K562 (cell line): ENCODE results near the gene FAM222A. TPM values are rescaled to one million over a fixed set of nuclear protein-coding genes. Genes with fewer than 3 reads are reported as not detected.

Experiments
- ATF2 ChIP-seq: sonication (generic); formaldehyde crosslinking; IDR thresholded peaks from 2 replicates; pipeline ENCODE4 v1.8.1; 2022; ENCODE audit warnings: missing genetic modification reagents
- CBX3 ChIP-seq, 2 experiments: IDR thresholded peaks; 1 replicate in 1 of 2; 2 replicates in 1 of 2; pipeline ENCODE4 v1.6.1; 2012; ENCODE audit warnings: inconsistent platforms in 2 of 2, low read length in 2 of 2, borderline replicate concordance in 1 of 2, control low read depth in 1 of 2
- CREB3 ChIP-seq: fragments of 450-650 bp; conservative IDR thresholded peaks from 2 replicates; pipeline ENCODE4 v1.6.1; 2016; ENCODE audit warnings: missing genetic modification characterization, low read depth, mild to moderate bottlenecking, missing compliant biosample characterization, moderate library complexity
- CTCF ChIP-seq, 3 experiments: IDR thresholded peaks in 2 of 3; conservative IDR thresholded peaks in 1 of 3; 2 replicates each; pipeline ENCODE4 v1.5.1; 2011 to 2012; ENCODE audit warnings: low read length in 3 of 3, mild to moderate bottlenecking in 3 of 3, control low read depth in 2 of 3, improper control_type of control experiment in 1 of 3, inconsistent platforms in 1 of 3, low read depth in 1 of 3, mixed read lengths in 1 of 3, moderate library complexity in 1 of 3; ENCODE audit not compliant: insufficient read depth in 2 of 3
- FOXK2 ChIP-seq, 2 experiments: fragments of 450-650 bp; IDR thresholded peaks in 1 of 2; conservative IDR thresholded peaks in 1 of 2; 2 replicates each; pipeline ENCODE4 v1.6.1; 2016; ENCODE audit warnings: low read depth in 2 of 2, mild to moderate bottlenecking in 1 of 2
- GATAD2B ChIP-seq: fragments of 450-650 bp; IDR thresholded peaks from 2 replicates; pipeline ENCODE4 v1.6.1; 2017; ENCODE audit warnings: mild to moderate bottlenecking, borderline replicate concordance
- GTF2B ChIP-seq: IDR thresholded peaks from 2 replicates; pipeline ENCODE4 v1.6.1; 2011; ENCODE audit not compliant: insufficient read length; ENCODE audit errors: extremely low read depth
- HBP1 ChIP-seq: fragments of 450-650 bp; formaldehyde crosslinking; IDR thresholded peaks from 2 replicates; pipeline ENCODE4 v1.4.0; 2022; ENCODE audit warnings: missing genetic modification characterization
- KLF13 ChIP-seq: fragments of 450-650 bp; IDR thresholded peaks from 2 replicates; pipeline ENCODE4 v1.6.1; 2016; ENCODE audit warnings: missing genetic modification characterization, low read depth, mild to moderate bottlenecking, missing compliant biosample characterization, moderate library complexity, borderline replicate concordance
- MEF2D ChIP-seq: conservative IDR thresholded peaks from 2 replicates; pipeline ENCODE4 v1.6.1; 2016; ENCODE audit warnings: low read depth, missing genetic modification characterization, missing compliant biosample characterization
- PCBP1 ChIP-seq: fragments of 200-400 bp; formaldehyde crosslinking; IDR thresholded peaks from 2 replicates; pipeline ENCODE4 v1.6.1; 2018; ENCODE audit warnings: mild to moderate bottlenecking, low read depth, low read length; ENCODE audit not compliant: poor library complexity, severe bottlenecking
- PHF8 ChIP-seq: fragments of 200-600 bp; sonication (generic); IDR thresholded peaks from 2 replicates; pipeline ENCODE4 v1.6.1; 2012; ENCODE audit warnings: mixed run types, mild to moderate bottlenecking, inconsistent platforms, low read length, moderate library complexity, borderline replicate concordance
- RBM14 ChIP-seq: fragments of 200-400 bp; formaldehyde crosslinking; IDR thresholded peaks from 2 replicates; pipeline ENCODE4 v1.6.1; 2018; ENCODE audit warnings: low read depth, mild to moderate bottlenecking, low read length, moderate library complexity, borderline replicate concordance; ENCODE audit not compliant: insufficient read depth
- THRA ChIP-seq: fragments of 450-650 bp; IDR thresholded peaks from 2 replicates; pipeline ENCODE4 v1.6.1; 2017; ENCODE audit warnings: mild to moderate bottlenecking, moderate library complexity
- ZNF507 ChIP-seq: conservative IDR thresholded peaks from 2 replicates; pipeline ENCODE4 v1.6.1; 2017; ENCODE audit warnings: missing genetic modification characterization, missing compliant biosample characterization
- ZNF76 ChIP-seq: fragments of 250-450 bp; sonication (Bioruptor Pico); IDR thresholded peaks from 2 replicates; pipeline ENCODE4 v1.4.0; 2020; ENCODE audit warnings: mild to moderate bottlenecking, moderate library complexity, borderline replicate concordance
- polyA plus RNA-seq, 8 experiments: library from polyadenylated mRNA; depleted of rRNA in 4 of 8; stranded (reverse) in 5 of 8; unstranded in 3 of 8; fragments of >200 nt; fragmentation: Nextera tagmentation in 2 of 8; fragmentation: Illumina TruSeq in 1 of 8; extraction: Ambion mirVana in 2 of 8; extraction: Trizol in 1 of 8; gene quantifications; 2 replicates each; pipeline versions ENCODE4 v1.2.1 to v1.2.3, GENCODE V29; 2011 to 2014; ENCODE audit warnings: inconsistent platforms in 1 of 8, missing spikeins in 1 of 8
- total RNA-seq, 7 experiments: library from RNA; depleted of rRNA in 6 of 7; stranded (reverse); fragments of >200 nt in 6 of 7; fragmentation: Illumina TruSeq in 2 of 7; extraction: Trizol in 2 of 7; gene quantifications; 2 replicates each; pipeline versions ENCODE4 v1.2.1 to v1.2.3, GENCODE V29; 2011 to 2021; ENCODE audit warnings: low replicate concordance in 1 of 7

Gene FAM222A
- total and polyA plus RNA-seq, 9 of the 15 experiments (the other 6 are each of a cell fraction or from before 2014, with no cell fraction given): 0.03 to 0.36 (median 0.12) TPM; not detected in 1

GRCh38 chr12:109714141-109714912 lies 702 bp downstream of the FAM222A start (continued):
- no peak for TF ChIP-seq KLF13 (tag)
- no peak for TF ChIP-seq MEF2D (tag)
- no peak for TF ChIP-seq GTF2B
- 0 out of 2 replicates have a peak, but pooled peaks have one; percentile 29 for TF ChIP-seq RBM14
- TF ChIP-seq CTCF (IDR thresholded peaks at IDR 0.05 in 2 of 3, conservative IDR thresholded peaks at IDR 0.05 in 1 of 3; ENCODE audit: insufficient read depth in 2 of 3, low read depth in 1 of 3, low read length in 3 of 3): peak; percentile 17 to 58 (median 40); a peak in 4 of 6 replicates
- TF ChIP-seq ATF2 (CRISPR knock-in tag): no peak
- peak; percentile 60 for TF ChIP-seq PCBP1
- no peak for TF ChIP-seq THRA
- TF ChIP-seq PHF8: 0 out of 2 replicates have a peak, but pooled peaks have one; percentile 3
- no peak for TF ChIP-seq ZNF76 (CRISPR knock-in tag)
- no peak for TF ChIP-seq ZNF507
- no peak for TF ChIP-seq CBX3 (IDR thresholded peaks at IDR 0.05; ENCODE audit: borderline replicate concordance in 1 of 2, low read length in 2 of 2)
- TF ChIP-seq GATAD2B: 0 out of 2 replicates have a peak, but pooled peaks have one; percentile 24
- TF ChIP-seq CREB3: no peak
- no peak for TF ChIP-seq HBP1 (CRISPR knock-in tag)
- TF ChIP-seq FOXK2 (conservative IDR thresholded peaks at IDR 0.05 in 1 of 2, IDR thresholded peaks at IDR 0.05 in 1 of 2; ENCODE audit: low read depth in 2 of 2): no peak
